Activated CD4-positive, alpha-beta T cell treated with anti-CD3 and anti-CD28 coated beads, Interleukin-2, amount 10 ng/mL, durations not matched to agents 24 days and 14 days (primary cell): ENCODE data around the gene C1S. TPM values are rescaled to one million over a fixed set of nuclear protein-coding genes. Genes with fewer than 3 reads are reported as not detected.

ENCODE experiments used
- total RNA-seq: library from RNA; stranded (reverse); gene quantifications from 2 replicates; pipeline ENCODE4 v1.2.3, GENCODE V29; 2022

Gene C1S
- total RNA-seq, 1 donor from 2014 or later: 1.9 TPM

Other genes with a start within 250 kb of the C1S start
- gene GPR162, start 238.9 kb upstream of the C1S start, total RNA-seq: 0.21 and 0.43 TPM in 2 replicates
- gene P3H3, start 232.3 kb upstream of the C1S start, total RNA-seq: 4.1 and 4.7 TPM in 2 replicates
- 1.6 and 1.7 TPM in 2 replicates for gene GNB3, start 219.8 kb upstream of the C1S start, total RNA-seq
- 32.6 and 33.7 TPM in 2 replicates for gene CDCA3, start 209.4 kb upstream of the C1S start, total RNA-seq
- gene USP5, start 208.6 kb upstream of the C1S start, total RNA-seq: 121 TPM in 2 replicates
- 1,614 and 1,630 TPM in 2 replicates for gene TPI1, start 193.2 kb upstream of the C1S start, total RNA-seq
- 3.4 TPM in 2 replicates for gene SPSB2, start 187.4 kb upstream of the C1S start, total RNA-seq
- 6.3 and 6.6 TPM in 2 replicates for gene LRRC23, start 155.9 kb upstream of the C1S start, total RNA-seq
- gene ENO2, start 146.1 kb upstream of the C1S start, total RNA-seq: 202 and 206 TPM in 2 replicates
- 61.6 and 66.8 TPM in 2 replicates for gene ATN1, start 132.8 kb upstream of the C1S start, total RNA-seq
- gene RNU7-1, start 116.9 kb upstream of the C1S start, total RNA-seq: not detected in 2 replicates
- gene C12orf57, start 116.7 kb upstream of the C1S start, total RNA-seq: 168 and 174 TPM in 2 replicates
- gene PTPN6, start 109.4 kb upstream of the C1S start, total RNA-seq: 349 and 355 TPM in 2 replicates
- 474 and 487 TPM in 2 replicates for gene PHB2, start 90.1 kb upstream of the C1S start, total RNA-seq
- 129 and 131 TPM in 2 replicates for gene EMG1, start 89.8 kb upstream of the C1S start, total RNA-seq
- 29.2 and 29.5 TPM in 2 replicates for gene LPCAT3, start 42.2 kb upstream of the C1S start, total RNA-seq
- 1.4 and 2.5 TPM in 2 replicates for gene C1R, start 31.7 kb downstream of the C1S start, total RNA-seq
- 19.8 and 23.0 TPM in 2 replicates for gene C1RL, start 48.5 kb downstream of the C1S start, total RNA-seq
- gene RBP5, start 68.2 kb downstream of the C1S start, total RNA-seq: not detected in 2 replicates
- gene CLSTN3, start 69.7 kb downstream of the C1S start, total RNA-seq: 42.1 and 47.0 TPM in 2 replicates
- 36.7 and 42.5 TPM in 2 replicates for gene PEX5, start 129.0 kb downstream of the C1S start, total RNA-seq
- gene ACSM4, start 243.4 kb downstream of the C1S start, total RNA-seq: not detected in 2 replicates